Panc1 (cell line): ENCODE data around the gene TPSB2. TPM values are rescaled to one million over a fixed set of nuclear protein-coding genes. Genes with fewer than 3 reads are reported as not detected.

ENCODE experiments used
- ATAC-seq: fragments of 200-7000 bp; cut with Tn5 transposase; 2 replicates; pipeline ENCODE4 v1.9.1; 2020; ENCODE audit warnings: mild to moderate bottlenecking, moderate library complexity
- BruUV-seq: library from RNA; stranded (reverse); fragments of 400-500 nt; replicated peaks from 2 replicates; lab custom pipeline; 2021; lab: Mats Ljungman, UMichigan
- CTCF ChIA-PET: fragments of 300-600 bp; sonication (Branson Sonifier 250); formaldehyde crosslinking; loops from one replicate; lab custom pipeline; 2022; ENCODE audit warnings: antibody characterized with exemption; lab: Charles Lee
- POLR2A ChIA-PET: fragments of 300-600 bp; sonication (Branson Sonifier 250); formaldehyde crosslinking; loops from one replicate; lab custom pipeline; 2022; ENCODE audit warnings: antibody characterized with exemption; lab: Charles Lee
- DNase-seq: peaks from one replicate; pipeline ENCODE4 v3.0.0-alpha.2; 2010; ENCODE audit warnings: low read depth, low spot score
- H3K27ac ChIP-seq: 2 replicates; pipeline ENCODE4 v1.5.1; 2011; ENCODE audit warnings: mild to moderate bottlenecking, low read length, inconsistent platforms
- H3K27me3 ChIP-seq: fragments of 200-500 bp; sonication (Bioruptor generic); 2 replicates; pipeline ENCODE4 v1.6.0; 2014; ENCODE audit warnings: low read length, inconsistent platforms; ENCODE audit not compliant: control insufficient read depth, insufficient read depth
- H3K36me3 ChIP-seq: fragments of 200-500 bp; sonication (Bioruptor generic); 2 replicates; pipeline ENCODE4 v1.5.1; 2014; ENCODE audit warnings: inconsistent platforms, mild to moderate bottlenecking, low read length, moderate library complexity; ENCODE audit not compliant: control insufficient read depth, insufficient read depth
- H3K4me1 ChIP-seq: 2 replicates; pipeline ENCODE4 v1.5.1; 2011; ENCODE audit warnings: inconsistent platforms, mild to moderate bottlenecking, low read length, moderate library complexity; ENCODE audit not compliant: control insufficient read depth, insufficient read depth
- H3K4me3 ChIP-seq, 2 experiments: 2 replicates each; pipeline ENCODE4 v1.5.1; 2011 to 2012; ENCODE audit warnings: low read depth in 2 of 2, low read length in 2 of 2, mild to moderate bottlenecking in 2 of 2, inconsistent platforms in 1 of 2, moderate library complexity in 1 of 2
- H3K9me3 ChIP-seq: fragments of 200-500 bp; sonication (Bioruptor generic); 2 replicates; pipeline ENCODE4 v1.5.1; 2014; ENCODE audit warnings: low read depth, mild to moderate bottlenecking, inconsistent platforms, low read length, moderate library complexity; ENCODE audit not compliant: control insufficient read depth, insufficient read depth
- POLR2AphosphoS5 ChIP-seq: IDR thresholded peaks from 2 replicates; pipeline ENCODE4 v1.6.1; 2012; ENCODE audit warnings: mild to moderate bottlenecking, low read depth, low read length, moderate library complexity
- REST ChIP-seq, 2 experiments: IDR thresholded peaks; 2 replicates each; pipeline ENCODE4 v1.6.1; 2011 to 2012; ENCODE audit warnings: low read depth in 2 of 2, control low read depth in 1 of 2, low read length in 1 of 2, mild to moderate bottlenecking in 1 of 2, moderate library complexity in 1 of 2; ENCODE audit not compliant: insufficient read depth in 1 of 2
- SIN3A ChIP-seq: IDR thresholded peaks from 2 replicates; pipeline ENCODE4 v1.6.1; 2012; ENCODE audit warnings: low read depth, mild to moderate bottlenecking, low read length, moderate library complexity, borderline replicate concordance; ENCODE audit not compliant: insufficient read depth
- TCF7L2 ChIP-seq: IDR thresholded peaks from 2 replicates; pipeline ENCODE4 v1.6.1; 2011; ENCODE audit warnings: mild to moderate bottlenecking, low read depth, low read length, inconsistent platforms
- in situ Hi-C: cut with HindIII; loops from 2 replicates; pipeline ENCODE4 v1.10.0; 2016; ENCODE audit warnings: low sequenced_read_pairs, low pct_unique_long_range_greater_than_20kb
- intact Hi-C: fragments of 100-400 bp; cut with micrococcal nuclease; formaldehyde crosslinking; loops from one replicate; pipeline ENCODE4 v1.10.0; 2022; ENCODE audit not compliant: unreplicated experiment
- total RNA-seq: library from RNA; stranded (reverse); gene quantifications from one replicate; pipeline ENCODE4 v1.2.1, GENCODE V29; 2021; ENCODE audit not compliant: unreplicated experiment
- TF ChIP-seq, protein P1 (sequence below): fragments of 450-650 bp; IDR thresholded peaks from 2 replicates; pipeline ENCODE4 v1.5.1; 2017; ENCODE audit warnings: mild to moderate bottlenecking

TPSB2 gene
- total RNA-seq, 1 experiment from 2014 or later = 0.57 TPM

DNA sequence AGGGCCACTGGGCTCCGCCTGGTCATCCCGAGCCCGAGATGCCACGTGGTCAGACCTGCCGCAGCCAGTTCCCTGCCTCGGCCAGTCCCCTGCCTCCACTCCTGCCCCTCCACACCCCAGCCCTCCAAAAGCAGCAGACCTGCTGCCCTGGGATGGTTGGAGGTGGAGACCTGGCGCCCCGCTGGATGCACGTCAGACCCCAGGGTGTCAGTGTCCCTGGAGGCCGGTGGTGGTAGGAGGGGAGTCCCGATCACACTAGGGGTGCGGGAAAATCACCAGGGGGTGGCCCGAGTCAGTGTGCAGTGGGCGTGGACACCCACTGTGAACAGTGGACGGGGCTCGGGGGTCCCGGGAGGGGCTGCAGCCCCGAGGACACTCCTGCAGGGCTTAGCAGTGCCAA lies 31.8 kb downstream of the TPSB2 start:
- POLR2A ChIA-PET = no interaction called here
- Histone ChIP-seq H3K9me3 (no peaks in the 10 kb centered on the region), H3K4me1 (peaks cover 21% of the 10 kb centered on the region), H3K36me3 (no peaks in the 10 kb centered on the region), H3K27ac (no peak overlapping the region), H3K4me3 (no peak overlapping the region), H3K27me3 (no peaks in the 10 kb centered on the region)
- no TSS peak for BruUV-seq
- CTCF ChIA-PET = no interaction called here
- no peak for DNase-seq
- intact Hi-C loops = no loop called here
- no peak for TF ChIP-seq REST (IDR thresholded peaks at IDR 0.05; ENCODE audit: insufficient read depth in 1 of 2, low read depth in 2 of 2, low read length in 1 of 2)
- TF ChIP-seq POLR2AphosphoS5 = no peak
- TF ChIP-seq, protein P1, sequence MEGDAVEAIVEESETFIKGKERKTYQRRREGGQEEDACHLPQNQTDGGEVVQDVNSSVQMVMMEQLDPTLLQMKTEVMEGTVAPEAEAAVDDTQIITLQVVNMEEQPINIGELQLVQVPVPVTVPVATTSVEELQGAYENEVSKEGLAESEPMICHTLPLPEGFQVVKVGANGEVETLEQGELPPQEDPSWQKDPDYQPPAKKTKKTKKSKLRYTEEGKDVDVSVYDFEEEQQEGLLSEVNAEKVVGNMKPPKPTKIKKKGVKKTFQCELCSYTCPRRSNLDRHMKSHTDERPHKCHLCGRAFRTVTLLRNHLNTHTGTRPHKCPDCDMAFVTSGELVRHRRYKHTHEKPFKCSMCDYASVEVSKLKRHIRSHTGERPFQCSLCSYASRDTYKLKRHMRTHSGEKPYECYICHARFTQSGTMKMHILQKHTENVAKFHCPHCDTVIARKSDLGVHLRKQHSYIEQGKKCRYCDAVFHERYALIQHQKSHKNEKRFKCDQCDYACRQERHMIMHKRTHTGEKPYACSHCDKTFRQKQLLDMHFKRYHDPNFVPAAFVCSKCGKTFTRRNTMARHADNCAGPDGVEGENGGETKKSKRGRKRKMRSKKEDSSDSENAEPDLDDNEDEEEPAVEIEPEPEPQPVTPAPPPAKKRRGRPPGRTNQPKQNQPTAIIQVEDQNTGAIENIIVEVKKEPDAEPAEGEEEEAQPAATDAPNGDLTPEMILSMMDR = no peak
- no peak for TF ChIP-seq SIN3A
- TF ChIP-seq TCF7L2 = no peak
- in situ Hi-C loops = no loop called here
- ATAC-seq = no peak

GRCh38 chr16:1197237-1197866 lies 32.6 kb downstream of the TPSB2 start:
- H3K4me3 ChIP-seq = no peak overlapping the region
- TF ChIP-seq TCF7L2 = no peak
- no peak for TF ChIP-seq SIN3A
- TF ChIP-seq REST (IDR thresholded peaks at IDR 0.05; ENCODE audit: insufficient read depth in 1 of 2, low read depth in 2 of 2, low read length in 1 of 2) = no peak
- TF ChIP-seq POLR2AphosphoS5 = no peak
- TF ChIP-seq, protein P1 = no peak
- ChIA-PET CTCF (no interaction called here), POLR2A (no interaction called here)
- ATAC-seq = no peak
- BruUV-seq = no TSS peak
- DNase-seq = no peak
- intact Hi-C loops (no loop called here), in situ Hi-C loops (no loop called here)
- peaks cover 30% of the 10 kb centered on the region for H3K4me1 ChIP-seq
- H3K27ac ChIP-seq = no peak overlapping the region
- H3K9me3 ChIP-seq = no peaks in the 10 kb centered on the region
- no peaks in the 10 kb centered on the region for H3K27me3 ChIP-seq
- H3K36me3 ChIP-seq = no peaks in the 10 kb centered on the region
